GM23248 (cell line): Measurements from ENCODE around the gene NOXO1.

Experiments used
- EZH2 ChIP-seq: fragments of 200-600 bp; sonication (generic); IDR thresholded peaks from 2 replicates; pipeline ENCODE4 v1.6.1; 2018; ENCODE audit warnings: antibody characterized with exemption, mild to moderate bottlenecking; ENCODE audit not compliant: insufficient read depth, poor library complexity, severe bottlenecking
- EZH2phosphoT487 ChIP-seq: fragments of 200-600 bp; sonication (generic); IDR thresholded peaks from 2 replicates; pipeline ENCODE4 v1.6.1; 2018; ENCODE audit warnings: antibody characterized with exemption, moderate library complexity, mild to moderate bottlenecking, low read depth; ENCODE audit not compliant: insufficient read depth

DNA sequence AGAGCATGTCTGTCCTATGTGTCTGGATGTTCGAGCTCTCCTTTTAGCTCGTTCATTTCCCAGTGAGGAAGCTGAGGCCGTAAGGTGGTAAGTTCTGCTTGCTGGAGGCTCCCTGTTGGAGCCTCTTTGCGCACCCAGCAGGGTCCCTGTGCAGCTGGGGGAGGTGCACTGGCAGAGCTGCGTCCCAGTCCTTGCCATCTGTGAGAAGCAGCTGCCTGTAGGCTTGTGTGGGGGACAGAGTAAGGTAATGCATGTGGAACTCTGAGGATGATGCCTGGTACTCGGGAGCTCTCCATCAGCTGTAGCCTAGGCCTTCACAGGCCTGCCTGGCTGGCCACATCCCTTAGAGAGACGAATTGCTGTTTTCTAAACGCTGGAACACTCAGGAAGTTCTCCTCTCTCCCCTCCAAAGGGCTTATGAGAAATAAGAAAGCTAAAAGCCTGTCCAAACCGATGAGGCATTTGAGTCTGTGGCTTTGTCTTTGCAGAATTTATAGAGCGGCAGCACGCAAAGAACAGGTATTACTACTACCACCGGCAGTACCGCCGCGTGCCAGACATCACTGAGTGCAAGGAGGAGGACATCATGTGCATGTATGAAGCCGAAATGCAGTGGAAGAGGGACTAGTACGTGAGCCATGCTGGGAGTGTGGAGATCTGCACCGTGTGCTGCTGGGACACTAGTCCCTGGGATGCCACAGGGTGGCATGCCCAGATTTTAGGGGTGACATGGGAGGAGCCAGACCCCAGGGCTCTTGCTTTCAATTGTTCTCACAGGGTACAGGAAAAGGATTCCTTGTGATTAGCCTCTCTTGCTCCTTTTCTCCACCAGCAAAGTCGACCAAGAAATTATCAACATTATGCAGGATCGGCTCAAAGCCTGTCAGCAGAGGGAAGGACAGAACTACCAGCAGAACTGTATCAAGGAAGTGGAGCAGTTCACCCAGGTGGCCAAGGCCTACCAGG, 20.3 kb downstream of the NOXO1 start:
- TF ChIP-seq EZH2 = no peak
- TF ChIP-seq EZH2phosphoT487 = no peak
